Stimulated activated CD4-positive, alpha-beta T cell treated with anti-CD3 and anti-CD28 coated beads, Interleukin-4, amount 100 ng/mL, for 48 hours (primary cell): ENCODE measurements around the gene HTRA1.
A peak's percentile ranks its signal among the peaks of the same experiment; 100 is the strongest.

Experiments used
- DNase-seq, 2 donors: peaks; one replicate each; pipeline ENCODE4 v3.0.0-alpha.2; 2020; ENCODE audit warnings: low read depth in 2 of 2

Gene HTRA1

DNA sequence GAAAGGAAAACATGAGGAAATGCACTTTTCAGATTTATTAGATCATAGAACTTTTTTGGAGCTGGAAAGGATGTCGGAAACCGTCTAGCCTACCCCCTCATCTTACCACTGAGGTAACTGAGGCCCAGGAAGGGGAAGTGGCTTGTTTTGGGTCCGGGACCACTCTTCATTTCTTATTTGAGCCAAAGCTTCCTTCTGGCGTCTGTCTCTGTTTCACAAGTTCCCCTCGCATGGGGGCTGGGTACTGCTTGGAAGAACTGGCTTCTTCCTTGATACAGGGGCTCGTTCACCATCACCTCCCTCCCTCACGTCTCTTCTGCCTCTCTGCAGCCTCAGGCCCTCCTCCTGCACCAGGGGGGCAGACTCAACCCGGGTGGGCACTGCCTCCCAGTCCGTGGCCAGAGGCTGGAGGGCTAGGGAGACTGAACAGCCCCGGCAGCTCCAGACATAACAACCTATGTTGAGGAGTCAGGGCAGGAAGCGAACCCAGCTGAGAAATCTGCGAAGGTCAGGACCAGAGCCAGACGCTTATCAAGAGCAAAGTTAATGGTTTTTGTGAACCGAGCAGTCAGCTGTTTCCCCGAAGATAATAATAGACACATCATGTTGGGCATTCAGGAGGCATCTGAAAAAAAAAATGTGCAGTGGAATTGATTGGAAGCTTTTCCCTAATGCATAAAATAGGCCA is 12.9 kb downstream of the HTRA1 start:
- DNase-seq: no peak

DNA sequence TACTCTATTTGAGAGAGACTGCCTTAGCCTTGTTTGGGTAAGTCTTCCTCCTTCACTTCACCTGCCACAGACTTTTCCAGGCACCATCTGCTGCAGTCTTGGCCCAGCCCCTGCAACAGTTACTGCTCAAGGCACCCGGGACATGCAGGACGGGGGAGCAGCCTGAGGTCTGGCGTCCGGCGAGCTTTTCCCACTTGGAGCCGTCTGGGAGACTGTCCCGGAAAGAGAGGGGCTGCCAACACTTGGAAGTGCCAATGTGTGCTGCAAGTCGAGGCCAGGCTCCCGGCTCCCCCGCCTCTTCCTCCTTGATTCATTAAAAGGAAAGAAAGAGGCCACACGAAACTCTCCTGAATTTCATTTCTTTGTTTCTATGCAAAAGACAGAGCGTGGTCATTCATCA is 13.7 kb downstream of the HTRA1 start:
- DNase-seq: no peak

DNA sequence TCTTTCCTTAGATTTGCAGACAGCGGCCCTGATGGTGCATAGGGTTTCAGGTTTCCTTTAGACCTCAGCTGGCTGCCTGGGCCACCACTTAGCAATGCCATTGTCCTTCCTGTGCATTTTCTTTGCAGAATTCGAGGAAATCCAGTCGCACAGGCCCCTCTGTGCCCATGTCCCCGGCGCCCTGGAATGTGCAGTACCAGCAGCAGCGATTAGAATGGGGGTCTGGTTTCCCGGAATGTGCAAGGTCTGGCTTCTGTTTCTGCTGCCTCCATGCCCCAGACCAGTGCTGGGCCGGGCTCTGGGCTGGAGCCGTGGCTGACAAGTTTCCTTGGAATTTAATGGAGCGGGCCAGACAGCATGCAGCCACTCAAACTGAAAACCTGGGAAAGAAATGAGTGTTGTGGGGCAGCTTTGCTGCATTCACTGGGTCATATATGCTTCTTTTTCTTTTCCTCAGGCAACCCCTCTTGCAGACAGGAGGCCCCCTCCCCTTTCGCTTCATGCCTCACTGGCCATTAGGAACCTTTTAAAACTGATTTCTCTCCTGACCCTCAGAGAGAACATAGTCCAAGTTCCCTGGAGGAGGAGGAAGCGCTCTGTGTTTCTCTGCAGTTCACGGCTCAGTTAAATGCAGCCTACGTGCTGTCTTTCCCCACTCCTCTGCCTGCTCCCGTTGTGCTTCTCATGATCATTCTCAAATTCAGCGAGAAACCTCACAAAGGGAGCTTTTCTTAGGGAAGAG is 14.4 kb downstream of the HTRA1 start:
- no peak for DNase-seq

GRCh38 chr10:122476333-122476695 is 15.0 kb downstream of the HTRA1 start:
- no peak for DNase-seq

GRCh38 chr10:122477436-122477835 is 16.1 kb downstream of the HTRA1 start:
- no peak for DNase-seq

DNA sequence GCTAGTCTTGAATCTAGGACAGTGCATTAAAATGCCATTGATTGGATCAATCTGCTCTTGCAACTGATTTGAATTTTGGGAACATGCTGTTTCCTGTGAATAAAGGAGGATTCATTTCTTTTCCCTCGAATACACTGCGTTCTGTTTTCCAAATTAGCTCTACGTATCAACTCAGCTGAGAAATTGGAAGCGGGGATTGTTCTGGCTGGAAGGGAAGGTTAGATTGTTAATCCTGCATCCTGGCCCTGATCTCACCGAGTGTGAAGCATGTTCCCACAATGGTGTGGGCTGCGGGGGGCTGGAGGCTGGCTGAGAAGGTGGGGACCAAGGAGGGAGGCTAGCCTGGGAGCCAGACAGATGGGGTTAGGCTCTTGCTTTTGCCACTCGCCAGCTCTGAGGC is 17.6 kb downstream of the HTRA1 start:
- DNase-seq: no peak

DNA sequence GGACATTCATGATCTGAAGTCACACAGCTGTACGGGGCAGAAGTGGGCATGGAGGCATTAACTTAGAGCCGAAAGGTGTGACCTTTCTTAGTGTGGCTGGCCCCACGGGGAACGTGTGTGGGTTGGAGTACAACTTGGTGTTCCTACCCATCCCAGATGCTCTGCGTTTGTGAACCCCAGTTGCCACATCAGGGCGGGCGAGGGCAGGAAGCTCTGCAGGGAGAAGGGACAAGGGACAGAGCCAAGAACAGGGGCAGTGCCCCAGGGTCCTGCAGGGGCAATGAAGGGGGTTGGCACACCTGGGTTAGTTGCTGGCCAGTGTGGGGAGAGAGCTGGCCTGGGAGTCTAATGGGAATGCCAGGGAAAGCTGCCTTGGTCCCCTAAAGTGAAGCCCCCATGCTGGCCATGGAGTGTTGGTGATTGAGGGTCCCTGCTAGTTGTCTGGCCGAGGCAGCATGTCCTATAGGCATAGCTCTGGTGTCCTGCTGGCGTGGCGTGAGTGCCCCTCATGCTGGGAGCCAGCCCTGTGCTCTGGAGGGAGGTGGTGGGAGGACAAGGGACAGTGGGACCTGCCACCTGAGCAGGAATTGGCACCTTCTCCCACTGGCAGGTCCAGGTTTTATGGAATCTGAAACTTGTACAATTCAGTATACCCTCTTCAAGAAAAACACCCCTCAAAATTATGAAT is 18.9 kb downstream of the HTRA1 start:
- no peak for DNase-seq

GRCh38 chr10:122481296-122482056 is 20.1 kb downstream of the HTRA1 start:
- no peak for DNase-seq

- DNase-seq: no peak
Observed at GRCh38 chr10:122484276-122485060, 23.1 kb downstream of the HTRA1 start.

GRCh38 chr10:122485670-122486069 is 24.3 kb downstream of the HTRA1 start:
- DNase-seq: no peak

DNA sequence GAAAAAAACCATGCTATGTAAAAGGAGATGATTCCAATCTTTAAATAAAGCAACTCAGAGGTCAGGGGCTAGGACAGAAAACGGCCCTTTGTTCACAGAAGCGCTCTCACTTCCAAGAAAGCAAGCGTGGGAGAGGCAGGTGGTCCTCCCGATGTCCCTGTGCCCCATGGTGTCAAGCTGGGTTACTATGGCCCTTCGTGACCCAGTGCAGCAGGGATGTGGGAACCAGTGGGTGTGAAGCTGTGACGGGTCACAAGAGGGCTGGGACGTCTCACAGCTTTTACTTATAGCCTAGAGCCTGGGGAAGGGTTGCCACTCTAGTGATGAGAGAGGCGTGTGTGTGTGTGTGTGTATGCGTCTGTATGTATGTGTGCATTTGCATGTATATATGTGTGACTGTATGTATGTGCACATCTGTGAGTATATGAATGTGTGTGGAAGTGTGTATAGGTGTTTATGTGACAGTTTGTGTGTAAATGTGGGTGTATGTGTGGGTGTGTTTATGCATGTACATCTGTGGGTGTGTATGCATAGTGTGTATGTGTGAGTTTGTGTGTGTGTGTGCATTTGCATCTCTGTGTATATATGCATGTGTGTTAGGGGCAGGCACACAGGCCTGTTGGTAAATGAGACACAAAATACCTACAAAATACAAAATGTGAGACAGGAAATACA is 25.2 kb downstream of the HTRA1 start:
- DNase-seq: no peak

GRCh38 chr10:122487174-122487765 is 25.9 kb downstream of the HTRA1 start:
- DNase-seq: no peak

DNA sequence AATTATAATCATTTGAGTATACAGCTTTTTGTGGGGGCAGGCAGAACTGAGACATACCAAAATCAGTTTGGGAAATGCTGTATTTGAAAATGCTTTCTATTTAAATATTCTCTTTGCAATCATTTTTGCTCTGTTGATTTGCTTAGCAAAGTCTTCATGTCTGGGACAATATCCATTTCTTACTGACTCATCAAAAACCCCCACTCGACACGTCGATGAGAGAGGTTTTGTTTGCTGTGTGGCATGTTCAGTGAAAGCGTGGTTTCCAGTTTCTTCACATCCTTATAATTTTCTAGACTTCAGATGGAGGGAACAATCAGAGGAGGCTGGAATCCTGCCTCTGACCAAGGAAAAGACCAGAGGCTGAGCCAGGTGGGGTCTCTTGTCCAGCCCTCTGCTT is 28.9 kb downstream of the HTRA1 start:
- DNase-seq: no peak

- peak in 1 of 2 donors; percentile 36 for DNase-seq
Observed at GRCh38 chr10:122490786-122491680, 29.7 kb downstream of the HTRA1 start.

GRCh38 chr10:122492006-122492405 is 30.7 kb downstream of the HTRA1 start:
- no peak for DNase-seq

DNA sequence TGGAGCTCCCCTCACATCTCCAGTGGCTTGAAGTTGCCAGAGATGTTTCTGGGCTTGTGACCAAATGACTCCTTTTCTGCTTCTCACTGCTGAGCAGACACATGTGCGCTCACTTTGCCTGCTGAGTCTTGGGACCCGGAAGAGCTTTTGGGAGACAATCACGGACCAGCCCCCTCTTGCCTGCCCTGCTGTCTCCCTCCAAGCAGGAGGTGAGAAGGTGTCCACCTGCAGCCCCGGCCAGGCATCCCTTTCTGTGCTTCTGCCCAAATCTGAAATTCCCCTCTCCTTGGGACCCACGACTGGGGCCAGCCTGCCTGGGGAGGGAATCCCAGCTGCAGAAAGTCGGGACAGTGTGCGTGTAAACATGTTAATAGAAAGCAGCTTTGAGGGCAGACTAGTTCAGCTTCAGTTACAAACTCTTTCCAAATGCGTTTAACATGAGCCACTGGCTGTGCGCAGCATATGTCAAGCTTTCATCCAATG is 31.7 kb downstream of the HTRA1 start:
- DNase-seq: no peak

DNA sequence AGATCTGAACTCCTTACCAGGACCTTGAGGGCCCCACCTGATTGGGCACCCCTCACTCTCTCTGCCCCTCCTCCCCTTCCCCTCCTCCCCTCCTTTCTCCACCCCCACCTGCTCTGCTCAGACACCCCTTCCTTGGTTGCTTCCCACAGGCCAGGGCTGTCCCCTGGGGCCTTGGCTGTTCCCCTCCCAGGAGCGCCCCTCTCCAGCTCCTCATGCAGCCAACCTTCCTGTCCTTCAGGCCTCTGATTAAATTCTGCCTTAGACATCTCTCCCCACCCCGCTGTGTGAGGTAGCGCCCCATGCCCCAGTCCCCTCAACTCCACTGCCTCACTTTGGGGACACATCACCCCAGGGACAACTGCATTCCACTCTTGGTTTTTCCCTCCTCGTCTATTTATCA is 32.4 kb downstream of the HTRA1 start:
- no peak for DNase-seq

- DNase-seq: no peak
Observed at GRCh38 chr10:122494173-122494820, 32.9 kb downstream of the HTRA1 start.

DNA sequence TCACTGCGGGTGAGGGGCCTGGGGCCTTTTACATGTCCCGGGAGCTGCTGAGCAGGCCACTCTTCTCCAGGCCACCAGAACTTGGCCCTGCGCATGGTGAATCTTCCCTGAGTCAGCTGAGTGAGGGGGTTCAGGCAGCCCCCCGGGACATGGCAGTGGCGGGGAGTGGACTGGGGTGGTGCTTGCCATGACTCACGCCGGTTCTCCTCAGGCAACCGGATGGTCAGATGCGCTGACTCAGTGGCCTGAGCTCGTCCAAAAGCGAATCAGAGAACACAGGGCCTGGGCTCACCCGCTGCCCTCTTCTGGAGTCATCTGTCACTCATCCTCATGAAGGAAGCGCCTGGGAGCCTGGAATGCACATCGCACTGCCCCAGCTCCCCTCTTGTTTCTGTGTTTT is 33.5 kb downstream of the HTRA1 start:
- no peak for DNase-seq
